HTR-8/SVneo (cell line): ENCODE data around the gene APIP.
A peak's percentile ranks its signal among the peaks of the same experiment; 100 is the strongest.

ENCODE experiments used
- DNase-seq: peaks from one replicate; pipeline ENCODE4 v3.0.0; 2011; ENCODE audit warnings: low spot score, mixed read lengths; ENCODE audit not compliant: insufficient read length
- FAIRE-seq: peaks from 2 replicates; lab custom pipeline; 2011; peaks lifted over from hg19 to GRCh38; lab: Jason Lieb, UNC

APIP gene, protein sequence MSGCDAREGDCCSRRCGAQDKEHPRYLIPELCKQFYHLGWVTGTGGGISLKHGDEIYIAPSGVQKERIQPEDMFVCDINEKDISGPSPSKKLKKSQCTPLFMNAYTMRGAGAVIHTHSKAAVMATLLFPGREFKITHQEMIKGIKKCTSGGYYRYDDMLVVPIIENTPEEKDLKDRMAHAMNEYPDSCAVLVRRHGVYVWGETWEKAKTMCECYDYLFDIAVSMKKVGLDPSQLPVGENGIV

DNA sequence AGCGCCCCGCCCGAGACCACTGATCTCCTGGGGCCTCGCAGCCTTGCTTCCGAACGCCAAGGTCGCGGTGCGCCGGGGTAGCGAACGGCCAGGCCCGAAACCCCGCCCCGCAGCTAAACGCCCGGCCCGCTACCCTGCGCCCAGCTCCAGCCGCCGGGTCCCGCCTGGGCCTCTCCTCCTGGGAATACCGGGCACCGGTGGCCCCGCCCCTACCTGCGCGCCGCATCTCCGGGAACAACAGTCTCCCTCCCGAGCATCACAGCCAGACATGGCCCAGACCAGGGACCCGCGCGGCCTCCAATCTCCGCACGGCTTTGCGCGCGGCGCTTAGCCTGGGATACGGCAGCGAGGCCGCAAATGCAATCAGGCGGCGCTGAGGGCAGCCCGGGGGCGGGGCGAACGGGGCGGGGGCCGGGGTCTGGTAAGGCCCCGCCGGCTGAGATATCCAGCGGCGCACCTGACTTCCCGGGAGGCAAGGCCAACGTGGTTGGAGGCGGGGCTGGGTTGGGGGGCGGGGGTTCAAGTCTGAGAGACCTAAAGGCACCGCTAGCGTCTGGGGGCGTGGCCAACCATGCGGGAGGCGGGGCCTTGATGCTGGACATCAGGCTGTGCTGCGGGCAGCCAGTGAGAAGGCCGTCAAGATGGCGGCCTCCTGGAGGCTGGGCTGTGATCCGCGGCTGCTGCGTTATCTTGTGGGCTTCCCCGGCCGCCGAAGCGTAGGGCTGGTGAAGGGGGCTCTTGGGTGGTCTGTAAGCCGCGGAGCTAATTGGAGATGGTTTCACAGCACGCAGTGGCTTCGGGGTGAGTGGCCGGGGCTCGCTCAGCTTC, at the start of gene APIP, which contains the start of gene PDHX:
Gene APIP, minus strand, starts transcription at position 365 of the 828 bp plus-strand sequence. Its CDS starts 95 bp downstream, at position 270.
Gene PDHX, plus strand, starts transcription at position 604 of the 828 bp plus-strand sequence. Its CDS starts 38 bp downstream, at position 642.
- FAIRE-seq: peak; percentile 88

DNA sequence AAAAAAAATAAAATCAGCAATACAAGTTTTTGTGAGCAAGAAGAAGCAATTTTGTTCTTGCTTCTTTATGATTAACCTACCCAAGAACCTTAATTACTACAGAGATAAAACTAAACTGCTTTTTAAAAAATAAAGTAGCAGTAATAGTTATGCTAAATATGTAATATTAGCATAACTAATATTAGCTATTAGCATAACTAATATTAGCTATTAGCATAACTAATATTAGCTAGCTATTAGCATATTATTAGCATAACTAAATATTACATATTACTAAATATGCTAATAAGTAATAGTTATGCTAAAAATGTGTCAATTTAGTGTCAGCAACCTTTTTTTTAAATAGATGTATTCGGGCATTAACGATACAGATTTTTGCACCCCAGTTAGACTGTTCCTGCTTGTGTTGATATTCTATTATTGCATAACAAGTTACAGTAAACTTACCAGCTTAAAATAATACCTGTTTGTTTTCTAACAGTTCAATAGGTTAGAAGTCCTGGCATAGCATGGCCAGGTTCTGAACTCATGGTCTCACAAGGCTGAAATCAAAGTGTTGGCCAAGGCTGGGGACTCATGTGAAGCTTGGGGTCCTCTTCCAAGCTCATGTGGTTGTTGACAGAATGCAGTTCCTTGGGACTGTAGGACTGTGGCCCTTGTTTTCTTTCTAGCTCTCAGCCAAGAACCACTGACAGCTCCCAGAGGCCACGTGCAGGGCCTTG, 48.6 kb upstream of the APIP start:
- FAIRE-seq: no peak
- DNase-seq: no peak

More for the DNA sequence above, at the start of gene APIP, which contains the start of gene PDHX:
- peak; percentile 94 for DNase-seq

DNA sequence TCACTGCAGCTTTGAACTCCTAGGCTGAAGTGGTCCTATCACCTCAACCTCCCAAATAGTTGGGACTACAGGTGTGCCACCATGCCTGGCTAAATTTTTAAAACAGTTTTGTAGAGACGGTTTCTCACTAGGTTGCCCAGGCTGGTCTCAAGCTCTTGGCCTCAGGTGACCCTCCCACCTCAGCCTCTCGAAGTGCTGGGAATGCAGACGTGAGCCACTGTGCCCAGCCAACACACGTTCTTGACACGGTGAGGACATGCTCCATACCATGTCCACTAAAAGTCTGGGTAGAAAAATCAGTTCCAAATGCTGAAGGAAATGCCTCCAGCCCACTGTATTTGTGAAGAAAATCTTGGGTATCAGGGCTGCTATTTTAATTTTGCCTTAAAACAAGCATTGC, 47.2 kb upstream of the APIP start:
- FAIRE-seq (no peak), DNase-seq (no peak)

DNA sequence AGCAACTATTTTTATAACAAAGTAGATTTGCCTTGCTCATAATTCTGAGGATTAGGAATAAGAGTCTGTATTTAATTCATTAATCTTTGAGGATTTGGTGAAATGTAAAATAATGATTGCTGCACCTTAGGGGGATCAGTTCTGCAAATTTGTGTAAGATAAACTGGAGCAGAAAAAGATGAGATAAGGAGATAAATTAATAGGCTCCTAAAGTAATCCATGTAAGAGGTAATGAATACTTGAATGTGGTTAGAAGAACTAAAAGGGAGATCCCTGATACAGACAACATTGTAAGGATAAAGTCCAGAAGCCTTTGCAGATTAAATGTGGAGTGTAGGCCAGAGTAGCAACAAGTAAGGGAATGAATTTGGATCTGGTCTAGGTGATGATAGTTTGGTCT, 45.9 kb upstream of the APIP start:
- DNase-seq (no peak), FAIRE-seq (no peak)

DNA sequence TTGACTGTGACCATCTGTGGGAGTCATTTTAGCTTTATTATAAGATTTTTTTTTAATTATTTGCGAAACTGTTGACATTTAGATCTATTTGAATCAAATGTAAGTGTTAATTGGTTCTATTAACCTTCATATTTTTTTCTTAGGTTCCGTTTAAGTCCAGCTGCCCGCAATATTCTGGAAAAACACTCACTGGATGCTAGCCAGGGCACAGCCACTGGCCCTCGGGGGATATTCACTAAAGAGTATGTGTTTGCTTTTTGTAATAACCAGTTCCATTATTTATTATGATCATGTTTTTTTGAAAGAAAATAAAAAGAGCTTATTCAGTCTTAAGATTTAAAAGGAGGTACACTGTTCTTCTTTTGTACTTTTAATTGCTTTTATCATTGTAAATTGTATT, 44.1 kb upstream of the APIP start:
- DNase-seq: no peak
- no peak for FAIRE-seq

DNA sequence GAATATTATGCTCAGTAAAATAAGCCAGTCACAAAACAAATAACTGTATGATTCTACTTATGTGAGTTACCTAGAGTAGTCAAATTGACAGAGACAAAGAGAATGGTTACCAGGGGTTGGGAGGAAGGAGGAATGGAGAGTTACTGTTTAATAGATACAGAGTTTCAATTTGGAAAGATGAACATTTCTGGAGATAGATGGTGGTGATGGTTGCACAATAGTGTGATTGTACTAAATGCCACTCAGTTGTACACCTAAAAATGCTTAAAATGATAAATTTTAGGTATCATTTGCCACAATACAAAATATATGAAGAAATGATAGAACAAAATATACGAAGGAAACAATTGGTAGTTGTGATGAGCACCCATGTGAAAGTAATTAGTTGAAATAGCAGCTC, 43.6 kb upstream of the APIP start:
- FAIRE-seq (no peak), DNase-seq (no peak)

DNA sequence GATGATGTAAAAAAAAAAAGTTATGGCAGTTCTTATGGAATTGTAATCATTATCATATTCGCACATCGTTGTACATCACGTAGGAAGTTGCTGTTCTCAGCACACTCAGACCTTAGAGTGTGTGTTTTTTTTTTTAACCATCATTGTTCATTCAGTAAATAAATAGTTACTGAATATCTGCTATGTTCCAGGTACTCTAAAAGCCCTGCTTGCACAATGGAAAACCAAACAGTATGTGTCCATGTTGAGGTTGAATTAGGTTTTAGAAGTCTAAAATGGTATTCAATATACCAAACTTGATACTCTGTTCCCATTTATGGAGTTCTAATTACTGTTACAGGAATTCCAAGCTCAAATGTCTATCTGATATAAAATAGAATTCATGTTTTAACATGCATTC, 41.4 kb upstream of the APIP start:
- no peak for FAIRE-seq
- no peak for DNase-seq

DNA sequence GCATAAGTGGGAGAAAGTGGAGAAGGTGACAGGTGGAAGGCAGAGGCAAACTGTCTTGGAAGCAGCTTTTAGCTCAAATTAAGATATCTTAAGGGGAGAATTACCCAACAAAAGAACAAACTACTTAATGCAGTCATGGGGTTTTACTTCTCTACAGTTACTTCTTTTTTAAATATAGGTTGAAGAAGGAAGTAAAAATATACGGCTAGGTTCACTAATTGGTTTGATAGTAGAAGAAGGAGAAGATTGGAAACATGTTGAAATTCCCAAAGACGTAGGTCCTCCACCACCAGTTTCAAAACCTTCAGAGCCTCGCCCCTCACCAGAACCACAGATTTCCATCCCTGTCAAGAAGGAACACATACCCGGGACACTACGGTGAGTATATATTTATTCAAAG, 41.0 kb upstream of the APIP start:
- DNase-seq (no peak), FAIRE-seq (no peak)

DNA sequence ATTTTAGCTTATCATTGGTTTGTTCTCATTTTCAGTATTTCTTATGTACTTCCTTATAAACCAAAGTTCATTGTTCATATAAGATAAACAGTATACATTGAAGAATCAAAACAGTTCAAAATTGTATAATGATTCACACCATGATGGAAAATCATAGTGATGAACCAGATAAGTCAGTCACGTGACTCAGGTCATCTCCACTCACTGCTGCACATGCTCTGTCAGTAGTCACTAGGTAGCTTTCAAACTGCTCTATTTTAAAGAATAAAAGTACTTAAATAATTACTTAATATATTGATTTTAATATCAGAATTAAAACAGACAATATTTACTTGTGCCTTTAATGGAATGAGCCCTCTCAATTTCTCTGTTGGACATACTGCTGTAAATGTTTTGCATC, 37.8 kb upstream of the APIP start:
- DNase-seq (no peak), FAIRE-seq (no peak)

DNA sequence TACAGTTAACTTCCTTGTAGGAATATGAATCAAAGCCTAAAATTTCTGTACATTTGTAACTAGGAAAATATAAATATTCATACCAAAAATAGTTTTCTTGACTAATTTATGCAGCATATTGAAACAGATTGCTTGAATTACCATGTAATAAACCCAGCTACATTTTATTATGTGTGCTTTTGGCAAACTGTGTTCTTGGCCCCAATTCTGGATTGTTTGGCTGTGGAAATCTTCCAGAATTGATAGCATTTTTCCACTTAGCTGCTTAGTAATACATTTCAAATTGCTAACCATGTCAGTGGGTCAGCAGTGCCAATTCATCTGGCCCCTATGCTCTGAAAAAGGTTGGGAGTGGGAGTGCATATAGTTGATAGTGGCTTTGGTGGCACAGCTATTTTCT, 32.5 kb upstream of the APIP start:
- DNase-seq: no peak
- no peak for FAIRE-seq

DNA sequence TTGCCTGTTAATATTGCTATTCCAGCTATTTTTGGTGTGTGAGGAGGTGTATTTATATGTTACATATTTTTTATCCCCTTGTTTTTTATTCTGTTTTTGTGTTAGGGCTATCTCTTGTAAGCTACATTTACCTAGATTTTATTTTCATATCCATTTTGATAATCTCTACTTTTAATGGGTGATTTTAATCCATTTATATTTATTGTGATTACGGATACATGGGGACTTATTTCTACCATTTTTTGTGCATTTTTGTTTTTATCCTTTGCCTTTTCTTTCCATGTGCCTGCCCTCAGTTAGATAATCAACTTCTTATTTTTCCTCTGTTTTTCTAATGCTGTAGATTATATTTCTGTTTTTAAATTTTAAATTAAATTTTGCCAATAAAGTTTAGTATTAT, 28.5 kb upstream of the APIP start:
- DNase-seq: no peak
- FAIRE-seq: no peak

DNA sequence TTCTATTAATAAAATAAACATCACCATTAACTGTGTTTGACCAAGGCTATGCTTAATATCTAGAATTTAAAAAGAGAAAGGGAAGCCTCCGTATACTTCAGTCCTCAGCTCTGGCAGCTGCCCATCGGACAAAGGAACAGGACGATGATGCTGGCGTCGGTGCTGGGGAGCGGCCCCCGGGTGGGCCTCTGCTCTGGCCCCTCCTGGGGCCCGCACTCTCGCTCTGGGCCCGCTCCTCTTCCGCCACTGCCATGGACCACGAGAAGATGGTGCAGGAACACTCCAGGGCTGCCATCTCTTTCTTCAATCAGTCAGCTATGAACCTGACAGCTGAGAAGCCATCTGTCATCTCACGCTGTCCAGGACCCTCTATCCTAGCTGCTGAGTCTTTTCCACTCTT, 25.5 kb upstream of the APIP start:
- FAIRE-seq (no peak), DNase-seq (no peak)

DNA sequence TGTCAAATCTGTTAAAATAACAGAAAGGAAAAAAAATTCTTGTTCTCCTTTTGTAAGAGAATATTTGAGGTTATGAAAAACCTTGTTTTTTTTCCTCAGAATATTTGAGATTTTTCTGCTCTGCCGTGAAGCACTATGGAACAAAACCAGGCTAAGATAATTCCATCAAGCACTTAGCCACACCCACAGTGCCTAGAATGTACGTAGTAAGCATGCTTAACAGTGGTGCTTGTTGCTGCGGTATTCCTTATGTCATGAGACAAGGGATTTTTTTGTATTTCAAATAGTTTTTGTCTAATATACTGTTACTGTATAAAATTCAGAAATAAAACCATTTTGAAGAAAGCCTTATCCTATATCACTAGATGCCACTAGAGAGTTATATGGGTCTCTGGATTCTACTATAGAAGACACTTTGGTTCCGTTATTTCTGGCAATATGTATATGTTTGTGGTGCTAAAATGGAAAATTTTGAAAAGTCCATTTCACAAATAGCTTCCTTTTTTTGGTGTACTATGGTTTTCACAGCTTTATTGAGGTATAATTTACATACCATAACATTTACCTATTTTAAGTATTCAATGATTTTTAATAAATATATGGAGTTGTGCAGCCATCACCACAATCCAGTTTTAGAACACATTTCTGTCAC, 24.0 kb upstream of the APIP start:
- DNase-seq (no peak), FAIRE-seq (no peak)

DNA sequence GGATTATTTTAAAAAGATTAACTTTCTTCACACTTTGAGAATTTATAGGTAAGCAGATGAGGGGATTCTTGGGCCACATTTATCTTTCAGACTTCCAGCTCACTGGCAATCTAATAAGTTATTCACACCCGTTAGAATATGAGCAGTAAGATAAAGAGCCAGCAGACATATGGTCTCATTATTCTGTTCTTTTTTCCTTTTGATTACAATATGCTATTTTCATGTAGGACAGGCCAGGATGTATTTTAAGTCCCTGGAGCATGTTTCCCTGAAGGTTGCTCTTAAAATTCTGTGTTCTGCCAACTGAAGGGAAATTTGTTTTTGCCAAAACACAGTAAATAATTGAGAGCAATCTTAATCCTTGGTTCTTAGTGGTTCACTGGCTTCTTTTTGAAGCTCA, 22.4 kb upstream of the APIP start:
- DNase-seq (no peak), FAIRE-seq (no peak)

DNA sequence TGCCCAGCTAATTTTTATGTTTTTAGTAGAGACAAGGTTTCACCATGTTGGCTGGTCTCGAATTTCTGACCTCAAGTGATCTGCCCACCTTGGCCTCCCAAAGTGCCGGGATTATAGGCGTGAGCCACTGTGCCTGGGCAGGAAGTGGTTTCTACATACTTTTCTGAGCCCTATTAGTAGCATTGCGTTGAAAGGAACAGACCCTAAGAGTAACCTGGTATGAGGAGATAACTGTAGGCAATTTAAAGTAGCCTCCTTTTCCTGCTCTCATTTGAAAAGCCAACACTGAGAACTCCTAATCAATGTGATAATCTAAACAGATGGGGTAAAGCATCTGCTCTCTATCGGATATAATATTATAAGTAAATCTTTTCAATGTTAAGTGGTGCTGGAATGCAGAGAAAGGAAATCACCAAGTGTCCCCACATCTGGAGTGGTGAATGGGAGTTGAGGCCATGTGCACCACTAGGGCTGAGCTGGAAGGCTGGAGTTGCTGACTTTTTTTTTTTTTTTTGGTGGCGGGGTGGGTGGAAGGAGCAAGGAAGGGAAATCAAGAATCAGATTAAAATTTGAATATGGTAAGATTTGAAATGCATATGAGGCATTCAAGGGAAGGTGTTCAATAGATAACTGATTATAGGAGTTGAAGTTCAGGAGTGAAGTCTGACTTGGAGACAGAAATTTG, 20.9 kb upstream of the APIP start:
- DNase-seq: no peak
- no peak for FAIRE-seq

DNA sequence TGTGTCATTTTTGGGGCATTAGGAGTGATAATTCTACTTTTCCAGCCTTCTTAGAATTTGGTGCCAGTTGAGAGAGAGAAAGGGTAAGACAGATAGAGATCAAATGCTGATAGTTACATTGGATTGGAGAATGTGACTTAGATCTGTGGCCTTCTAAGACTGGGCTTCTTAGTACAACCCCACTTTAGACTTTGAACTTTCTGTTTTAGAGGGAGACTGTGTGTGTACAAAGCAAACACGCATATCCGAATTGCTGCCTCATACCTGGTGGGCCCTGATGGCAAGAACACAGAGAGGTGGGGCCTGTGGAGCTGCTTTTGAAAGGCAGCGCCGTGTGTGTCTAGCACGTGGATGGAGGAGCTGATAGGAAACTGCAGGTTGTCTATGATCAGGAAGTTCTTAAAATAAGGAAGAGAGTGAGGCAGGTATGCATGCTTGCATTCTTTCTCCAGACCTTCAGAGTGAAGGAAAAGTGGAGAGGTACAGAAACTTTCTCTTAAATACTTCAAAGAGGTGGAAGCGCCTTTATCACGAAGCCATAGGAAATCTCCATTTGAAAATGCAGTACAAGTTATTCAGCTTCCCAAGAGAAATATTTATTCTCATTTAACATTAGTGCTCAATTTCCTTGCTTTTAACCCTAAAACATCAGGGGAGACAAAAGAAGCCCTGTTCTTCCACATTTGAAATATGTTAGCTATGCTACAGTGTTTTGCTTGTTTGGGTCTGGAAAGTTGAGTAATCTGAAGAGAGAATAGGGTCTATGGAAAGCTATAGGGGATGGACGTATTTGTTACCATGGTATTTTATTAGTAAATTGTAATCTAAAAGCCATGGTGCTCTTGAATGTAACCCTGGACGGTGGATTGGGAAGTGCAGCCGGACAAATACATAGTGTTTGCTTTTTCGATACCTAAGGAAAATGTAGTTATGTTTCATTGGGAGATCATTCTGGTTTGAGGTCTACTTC, 13.9 kb upstream of the APIP start:
- no peak for DNase-seq
- FAIRE-seq: no peak

DNA sequence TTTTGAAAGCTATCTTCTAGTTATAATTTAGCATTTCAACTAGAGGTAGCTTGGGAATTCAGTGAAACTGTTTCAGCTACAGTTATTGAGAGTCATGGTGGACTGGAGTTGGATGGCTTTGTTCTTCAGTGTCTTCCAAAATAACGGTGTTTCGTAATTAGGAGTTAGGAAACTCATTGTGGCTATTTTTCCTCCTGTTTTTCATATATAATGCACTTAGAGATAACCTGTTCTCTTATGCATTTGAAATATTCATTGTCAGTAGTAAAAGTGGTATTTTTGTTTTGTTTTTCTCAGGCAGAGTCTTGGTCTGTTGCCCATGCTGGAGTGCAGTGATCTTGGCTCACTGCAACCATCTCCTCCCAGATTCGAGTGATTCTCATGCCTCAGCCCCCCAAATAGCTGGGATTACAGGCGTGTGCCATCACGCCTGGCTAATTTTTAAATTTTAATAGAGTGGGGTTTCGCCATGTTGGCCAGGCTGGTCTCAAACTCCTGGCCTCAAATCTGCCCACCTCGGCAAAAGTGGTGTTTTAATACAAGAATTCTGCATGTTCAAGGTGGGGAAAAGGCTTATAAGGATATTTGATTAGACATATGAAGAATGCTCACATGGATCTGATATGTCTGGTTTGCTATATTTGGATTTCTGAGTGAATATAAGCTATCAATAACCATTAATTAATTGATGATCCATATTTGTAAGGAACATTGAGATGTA, 12.9 kb upstream of the APIP start:
- no peak for FAIRE-seq

DNA sequence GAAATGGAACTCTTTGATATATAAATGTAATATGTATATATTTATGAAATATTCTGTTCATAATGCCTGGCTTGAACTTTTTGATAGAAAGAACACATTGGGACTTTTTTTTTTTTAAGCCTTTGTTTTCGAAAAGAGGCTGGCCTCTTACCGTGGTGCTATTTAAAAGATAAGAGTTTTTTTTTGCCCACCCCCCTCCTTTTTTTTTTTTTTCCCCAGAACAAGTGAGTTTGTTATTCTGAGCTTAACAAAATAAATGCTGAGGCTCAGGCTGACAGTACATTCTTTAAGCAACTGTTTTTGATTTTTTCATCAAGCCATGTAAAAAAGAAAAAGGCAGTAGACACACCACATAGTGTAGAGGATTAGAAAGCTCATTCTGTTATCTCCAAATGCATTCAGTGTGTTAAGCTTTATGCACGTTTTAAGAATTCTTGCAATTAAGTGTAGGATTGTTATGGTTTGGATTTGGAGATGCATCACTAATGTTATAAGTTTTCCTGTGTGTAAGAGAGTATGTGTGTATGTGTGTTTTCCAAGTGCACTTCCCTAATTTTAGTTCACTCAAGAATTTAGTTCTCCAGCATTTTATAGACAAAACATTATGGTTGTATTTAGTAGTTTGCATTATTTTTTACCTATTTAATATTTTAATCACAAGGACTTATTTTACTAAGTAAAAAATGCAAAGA, 12.2 kb upstream of the APIP start:
- DNase-seq (no peak), FAIRE-seq (no peak)

More for the DNA sequence above, 12.9 kb upstream of the APIP start:
- DNase-seq: no peak
